ENCODE measurements around the gene KIAA0040. TPM values are rescaled to one million over a fixed set of nuclear protein-coding genes. Genes with fewer than 3 reads are reported as not detected.
A peak's percentile ranks its signal among the peaks of the same experiment; 100 is the strongest.

KIAA0040 gene
- total RNA-seq = 10 to 100 TPM; 24.4 to 42.9 TPM
- 10 to 100 TPM; 17.6 to 23.4 (median 20.3) TPM for polyA plus RNA-seq (ENCODE audit: insufficient read length in 6 of 6)
- long read RNA-seq, donor 1, full-length matches to known transcripts = 10 of 10 reads
- long read RNA-seq, donor 1, partial matches to known transcripts = 0 of 10 reads
- long read RNA-seq, donor 1, other reads (novel, unspliced or antisense) = 0 of 10 reads
- long read RNA-seq, donor 2, full-length matches to known transcripts = 11 of 11 reads
- long read RNA-seq, donor 2, partial matches to known transcripts = 0 of 11 reads
- long read RNA-seq, donor 2, other reads (novel, unspliced or antisense) = 0 of 11 reads
- long read RNA-seq, donor 3, full-length matches to known transcripts = 6 of 6 reads
- long read RNA-seq, donor 3, partial matches to known transcripts = 0 of 6 reads
- long read RNA-seq, donor 3, other reads (novel, unspliced or antisense) = 0 of 6 reads
- long read RNA-seq, donor 4, full-length matches to known transcripts = 11 of 13 reads
- long read RNA-seq, donor 4, partial matches to known transcripts = 0 of 13 reads
- long read RNA-seq, donor 4, other reads (novel, unspliced or antisense) = 2 of 13 reads
- long read RNA-seq, donor 5, full-length matches to known transcripts = 12 of 12 reads
- long read RNA-seq, donor 5, partial matches to known transcripts = 0 of 12 reads
- long read RNA-seq, donor 5, other reads (novel, unspliced or antisense) = 0 of 12 reads
- long read RNA-seq, donor 6, full-length matches to known transcripts = 7 of 7 reads
- long read RNA-seq, donor 6, partial matches to known transcripts = 0 of 7 reads
- long read RNA-seq, donor 6, other reads (novel, unspliced or antisense) = 0 of 7 reads
- long read RNA-seq, donor 7, full-length matches to known transcripts = 5 of 5 reads
- long read RNA-seq, donor 7, partial matches to known transcripts = 0 of 5 reads
- long read RNA-seq, donor 7, other reads (novel, unspliced or antisense) = 0 of 5 reads
- long read RNA-seq, donor 8, full-length matches to known transcripts = 7 of 7 reads
- long read RNA-seq, donor 8, partial matches to known transcripts = 0 of 7 reads
- long read RNA-seq, donor 8, other reads (novel, unspliced or antisense) = 0 of 7 reads
- long read RNA-seq, donor 9 = 0 reads
- long read RNA-seq, donor 10, full-length matches to known transcripts = 4 of 9 reads
- long read RNA-seq, donor 10, partial matches to known transcripts = 3 of 9 reads
- long read RNA-seq, donor 10, other reads (novel, unspliced or antisense) = 2 of 9 reads
- long read RNA-seq, donor 11, full-length matches to known transcripts = 3 of 3 reads
- long read RNA-seq, donor 11, partial matches to known transcripts = 0 of 3 reads
- long read RNA-seq, donor 11, other reads (novel, unspliced or antisense) = 0 of 3 reads
- long read RNA-seq, donor 12, full-length matches to known transcripts = 10 of 10 reads
- long read RNA-seq, donor 12, partial matches to known transcripts = 0 of 10 reads
- long read RNA-seq, donor 12, other reads (novel, unspliced or antisense) = 0 of 10 reads

DNA sequence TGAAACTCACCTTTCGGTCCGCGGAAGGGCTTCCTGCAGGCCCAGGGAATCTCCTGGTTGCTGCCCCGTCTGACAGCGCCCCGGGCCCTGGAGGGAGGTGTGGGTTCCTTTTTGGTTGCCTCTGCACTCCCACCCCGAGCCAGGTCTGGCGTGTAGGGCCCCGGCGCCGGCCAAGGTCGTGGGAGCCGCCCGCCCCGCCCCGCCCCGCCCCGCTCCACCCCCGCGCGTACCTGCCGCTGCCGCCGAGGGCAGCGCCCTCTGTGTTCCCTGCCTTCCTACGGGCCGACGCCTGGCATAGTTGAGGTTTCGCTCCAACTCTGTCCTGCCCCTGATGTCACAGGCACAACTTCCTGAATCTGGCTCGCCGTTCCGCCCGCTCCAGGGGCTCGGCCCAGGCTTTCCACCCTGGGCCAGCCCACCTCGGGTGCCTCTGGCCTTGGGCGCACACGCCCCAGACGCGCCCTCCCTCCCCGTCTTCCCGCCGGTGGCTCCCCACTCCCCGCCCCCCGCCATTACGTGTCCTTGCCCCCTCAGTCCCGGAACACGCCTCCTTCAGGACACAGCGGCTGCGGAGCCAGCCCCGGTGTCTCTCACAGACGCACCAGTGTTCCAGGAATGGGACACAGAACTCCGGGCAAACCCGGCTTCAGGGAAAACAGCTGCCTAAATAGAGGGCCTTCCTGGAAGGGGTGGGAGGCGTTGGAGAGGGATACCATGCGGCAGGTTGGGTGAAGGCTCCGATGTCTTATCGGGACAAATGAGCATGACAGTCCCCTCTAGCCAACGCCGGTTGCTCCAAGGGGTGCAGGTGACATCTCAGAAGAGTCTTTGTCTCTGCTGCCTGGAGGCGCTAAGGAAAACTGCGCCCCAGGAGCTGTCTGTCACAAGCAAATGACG is at the start of gene KIAA0040:
KIAA0040 (minus strand) TSS at position 147 of the 897 bp plus-strand sequence. CDS start 31,763 bp downstream, outside the sequence.
- no peaks in the 10 kb centered on the region for H3K9me3 ChIP-seq
- intact Hi-C loops (cut with DNase I) = no loop called here
- H3K27me3 ChIP-seq = no peaks in the 10 kb centered on the region
- peak; percentile 56 to 92 (median 82) for DNase-seq
- peak within 1 kb of the TSS; percentile 89 to 92 for H3K27ac ChIP-seq
- peak; percentile 92 for ATAC-seq
- peaks cover 16 to 57% of the 10 kb centered on the region in 2 donors for H3K4me1 ChIP-seq
- H3K36me3 ChIP-seq = no peaks in the 10 kb centered on the region
- peak within 1 kb of the TSS; percentile 62 to 79 for H3K4me3 ChIP-seq
- TF ChIP-seq, protein P1, sequence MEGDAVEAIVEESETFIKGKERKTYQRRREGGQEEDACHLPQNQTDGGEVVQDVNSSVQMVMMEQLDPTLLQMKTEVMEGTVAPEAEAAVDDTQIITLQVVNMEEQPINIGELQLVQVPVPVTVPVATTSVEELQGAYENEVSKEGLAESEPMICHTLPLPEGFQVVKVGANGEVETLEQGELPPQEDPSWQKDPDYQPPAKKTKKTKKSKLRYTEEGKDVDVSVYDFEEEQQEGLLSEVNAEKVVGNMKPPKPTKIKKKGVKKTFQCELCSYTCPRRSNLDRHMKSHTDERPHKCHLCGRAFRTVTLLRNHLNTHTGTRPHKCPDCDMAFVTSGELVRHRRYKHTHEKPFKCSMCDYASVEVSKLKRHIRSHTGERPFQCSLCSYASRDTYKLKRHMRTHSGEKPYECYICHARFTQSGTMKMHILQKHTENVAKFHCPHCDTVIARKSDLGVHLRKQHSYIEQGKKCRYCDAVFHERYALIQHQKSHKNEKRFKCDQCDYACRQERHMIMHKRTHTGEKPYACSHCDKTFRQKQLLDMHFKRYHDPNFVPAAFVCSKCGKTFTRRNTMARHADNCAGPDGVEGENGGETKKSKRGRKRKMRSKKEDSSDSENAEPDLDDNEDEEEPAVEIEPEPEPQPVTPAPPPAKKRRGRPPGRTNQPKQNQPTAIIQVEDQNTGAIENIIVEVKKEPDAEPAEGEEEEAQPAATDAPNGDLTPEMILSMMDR (IDR thresholded peaks at IDR 0.05) = no peak

DNA sequence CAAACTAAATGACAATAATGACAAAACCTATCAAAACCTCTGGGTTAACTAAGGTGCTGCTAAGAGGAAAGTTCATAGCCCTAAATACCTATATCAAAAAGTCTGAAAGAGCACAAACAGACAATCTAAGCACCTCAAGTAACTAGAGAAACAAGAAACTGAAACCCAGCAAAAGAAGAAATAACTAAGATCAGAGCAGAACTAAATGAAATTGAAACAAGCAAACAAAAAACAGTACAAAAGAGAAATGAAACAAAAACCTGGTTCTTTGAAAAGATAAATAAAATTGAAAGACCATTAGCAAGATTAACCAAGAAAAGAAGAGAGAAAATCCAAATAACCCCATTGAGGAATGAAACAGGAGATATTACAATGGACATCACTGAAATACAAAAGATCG is 44.8 kb upstream of the KIAA0040 start:
- no peak overlapping the region for H3K4me3 ChIP-seq
- intact Hi-C loops (cut with DNase I) = no loop called here
- TF ChIP-seq, protein P1 (IDR thresholded peaks at IDR 0.05) = no peak

DNA sequence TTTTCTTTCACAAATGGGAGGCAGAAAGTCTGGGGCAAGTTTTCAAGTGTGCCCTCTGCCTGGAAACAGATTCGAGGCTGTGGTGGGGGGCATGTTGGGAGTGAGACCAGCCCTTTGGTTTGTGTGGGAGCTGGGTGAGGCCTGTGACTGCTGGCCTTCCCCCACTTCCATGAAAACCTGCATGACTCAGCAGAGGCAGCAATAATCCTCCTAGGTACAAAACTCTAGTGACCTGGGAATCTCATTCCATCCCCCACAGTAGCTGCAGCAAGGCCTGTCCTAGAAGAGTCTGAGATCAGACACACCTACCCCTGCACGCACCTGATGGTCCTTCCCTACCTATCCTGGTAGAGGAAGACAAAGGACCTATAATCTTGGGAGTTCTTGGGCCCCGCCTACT is 42.1 kb upstream of the KIAA0040 start:
- H3K36me3 ChIP-seq = no peaks in the 10 kb centered on the region
- no peak overlapping the region for H3K27ac ChIP-seq
- ATAC-seq = no peak
- TF ChIP-seq, protein P1 (IDR thresholded peaks at IDR 0.05) = no peak
- H3K4me1 ChIP-seq = no peaks in the 10 kb centered on the region
- no peaks in the 10 kb centered on the region for H3K27me3 ChIP-seq
- intact Hi-C loops (cut with DNase I) = no loop called here
- H3K4me3 ChIP-seq = no peak overlapping the region
- DNase-seq = no peak
- H3K9me3 ChIP-seq = no peaks in the 10 kb centered on the region

More for the DNA sequence above, 44.8 kb upstream of the KIAA0040 start:
- no peaks in the 10 kb centered on the region for H3K27me3 ChIP-seq
- no peaks in the 10 kb centered on the region for H3K4me1 ChIP-seq
- no peaks in the 10 kb centered on the region for H3K9me3 ChIP-seq
- no peak overlapping the region for H3K27ac ChIP-seq
- H3K36me3 ChIP-seq = no peaks in the 10 kb centered on the region
- ATAC-seq = no peak
- DNase-seq = no peak

DNA sequence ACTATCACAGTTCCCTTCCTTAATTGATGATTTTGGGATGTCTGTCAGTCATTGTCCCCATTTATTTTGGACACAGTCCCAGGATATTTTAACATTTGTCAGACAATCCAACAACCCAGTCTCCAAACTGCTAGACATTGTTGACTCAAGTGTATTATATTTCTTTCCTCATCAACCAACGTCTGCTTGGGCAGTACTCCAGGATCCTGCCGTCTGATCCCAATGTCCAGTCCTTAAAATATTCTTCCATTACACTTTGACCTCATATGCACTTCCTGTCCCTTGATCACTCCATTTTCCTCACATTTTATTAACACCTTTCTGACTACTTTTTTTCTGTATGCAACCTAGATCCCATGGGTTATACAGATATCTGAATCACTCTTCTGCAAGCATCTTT is 39.8 kb upstream of the KIAA0040 start:
- no peaks in the 10 kb centered on the region for H3K4me1 ChIP-seq
- H3K9me3 ChIP-seq = no peaks in the 10 kb centered on the region
- TF ChIP-seq, protein P1 (IDR thresholded peaks at IDR 0.05) = no peak
- no peak for DNase-seq
- intact Hi-C loops (cut with DNase I) = no loop called here
- H3K27ac ChIP-seq = no peak overlapping the region
- H3K36me3 ChIP-seq = no peaks in the 10 kb centered on the region
- H3K27me3 ChIP-seq = no peaks in the 10 kb centered on the region
- no peak overlapping the region for H3K4me3 ChIP-seq
- no peak for ATAC-seq

Data from left lung (tissue), 14 donors.